Coronary artery (tissue), 2 donors: ENCODE results near the gene ZSWIM1.

ENCODE experiments used
- DNase-seq: peaks from one replicate; pipeline ENCODE4 v3.0.0-alpha.2; 2017; ENCODE audit warnings: low spot score
- H3K27ac ChIP-seq, 2 donors: fragments of 200-600 bp; sonication (generic); one replicate each; pipeline ENCODE4 v1.5.1; 2016 to 2019
- H3K4me3 ChIP-seq: fragments of 200-600 bp; sonication (generic); 2 replicates; pipeline ENCODE4 v1.5.1; 2016; ENCODE audit warnings: mild to moderate bottlenecking, moderate library complexity
- TF ChIP-seq, protein P1 (sequence below): fragments of 200-600 bp; sonication (generic); IDR thresholded peaks from one replicate; pipeline ENCODE4 v1.5.1; 2019; ENCODE audit warnings: antibody characterized with exemption

The ZSWIM1 gene

DNA sequence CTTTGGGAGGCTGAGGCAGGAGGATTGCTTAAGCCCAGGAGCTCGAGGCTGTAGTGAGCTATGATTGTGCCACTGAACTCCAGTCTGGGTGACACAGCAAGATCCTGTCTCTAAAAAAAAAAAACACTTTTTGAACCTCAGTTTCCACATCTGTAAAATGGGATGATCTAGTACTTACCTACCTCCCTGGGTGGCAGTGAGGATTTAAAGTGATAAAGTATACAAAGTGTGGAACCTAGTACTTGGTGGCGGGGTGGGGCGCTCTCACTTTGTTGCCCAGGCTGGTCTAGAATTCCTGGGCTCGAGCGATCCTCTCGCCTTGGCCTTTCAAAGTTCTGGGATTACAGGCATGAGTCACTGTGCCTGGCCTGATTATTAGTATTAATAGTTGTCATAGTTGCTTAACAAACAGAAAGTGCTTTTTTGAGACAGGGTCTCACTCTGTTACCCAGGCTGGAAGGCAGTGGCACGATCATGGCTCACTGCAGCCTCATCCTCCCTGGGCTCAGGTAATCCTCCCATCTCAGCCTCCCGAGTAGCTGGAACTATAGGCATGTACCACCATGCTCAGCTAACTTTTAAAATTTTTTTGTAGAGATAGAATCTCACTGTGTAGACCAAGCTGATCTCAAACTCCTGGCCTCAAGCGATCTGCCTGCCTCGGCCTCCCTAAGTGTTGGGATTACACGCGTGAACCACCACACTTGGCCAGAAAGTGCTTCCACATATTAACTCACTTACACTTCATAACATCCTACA, 37.9 kb downstream of the ZSWIM1 start:
- H3K4me3 ChIP-seq, result no peak overlapping the region
- peak overlapping the region; percentile 25 to 85 for H3K27ac ChIP-seq
- TF ChIP-seq, protein P1, sequence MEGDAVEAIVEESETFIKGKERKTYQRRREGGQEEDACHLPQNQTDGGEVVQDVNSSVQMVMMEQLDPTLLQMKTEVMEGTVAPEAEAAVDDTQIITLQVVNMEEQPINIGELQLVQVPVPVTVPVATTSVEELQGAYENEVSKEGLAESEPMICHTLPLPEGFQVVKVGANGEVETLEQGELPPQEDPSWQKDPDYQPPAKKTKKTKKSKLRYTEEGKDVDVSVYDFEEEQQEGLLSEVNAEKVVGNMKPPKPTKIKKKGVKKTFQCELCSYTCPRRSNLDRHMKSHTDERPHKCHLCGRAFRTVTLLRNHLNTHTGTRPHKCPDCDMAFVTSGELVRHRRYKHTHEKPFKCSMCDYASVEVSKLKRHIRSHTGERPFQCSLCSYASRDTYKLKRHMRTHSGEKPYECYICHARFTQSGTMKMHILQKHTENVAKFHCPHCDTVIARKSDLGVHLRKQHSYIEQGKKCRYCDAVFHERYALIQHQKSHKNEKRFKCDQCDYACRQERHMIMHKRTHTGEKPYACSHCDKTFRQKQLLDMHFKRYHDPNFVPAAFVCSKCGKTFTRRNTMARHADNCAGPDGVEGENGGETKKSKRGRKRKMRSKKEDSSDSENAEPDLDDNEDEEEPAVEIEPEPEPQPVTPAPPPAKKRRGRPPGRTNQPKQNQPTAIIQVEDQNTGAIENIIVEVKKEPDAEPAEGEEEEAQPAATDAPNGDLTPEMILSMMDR, result no peak
- DNase-seq, result no peak

DNA sequence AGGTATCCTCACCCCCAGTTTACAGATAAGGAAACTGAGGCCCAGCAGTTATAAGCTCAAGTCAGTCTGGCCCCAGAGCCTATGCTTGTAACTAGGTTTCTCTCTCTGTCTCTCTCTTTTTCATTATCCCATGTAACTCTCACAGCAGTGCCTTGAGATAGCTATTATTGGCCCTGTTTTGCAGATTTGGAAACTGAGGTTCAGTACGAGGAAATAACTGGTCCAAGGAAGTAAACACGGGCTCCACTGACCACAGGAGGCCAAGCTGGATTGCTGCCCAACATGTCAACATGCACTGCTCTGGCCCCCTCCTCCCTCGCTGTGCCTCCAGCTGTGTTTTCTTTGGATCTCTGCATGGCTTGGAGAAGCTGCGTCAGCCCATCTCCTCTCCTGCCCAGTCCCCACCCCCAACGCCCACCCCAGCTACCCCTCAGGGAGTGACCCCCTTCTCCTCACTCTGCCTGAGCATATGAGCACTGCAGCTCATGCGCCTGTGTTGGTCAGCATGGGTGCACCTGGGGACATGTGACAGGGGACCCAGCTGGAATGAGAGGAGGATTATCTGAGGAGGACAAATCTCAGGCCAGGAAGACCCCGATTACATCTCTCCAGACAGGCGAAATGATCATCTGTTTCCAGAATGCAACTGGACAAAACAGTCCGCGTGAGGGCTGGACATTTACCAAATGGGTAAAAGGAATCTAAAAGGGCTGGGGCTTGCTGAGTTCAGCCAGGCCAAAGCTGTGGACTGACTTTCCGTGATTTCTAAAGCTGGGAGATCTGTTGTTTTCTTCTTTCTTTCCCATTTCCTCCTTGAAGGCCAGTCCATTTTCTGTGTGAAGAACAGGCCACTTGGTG, 38.7 kb downstream of the ZSWIM1 start:
- Histone ChIP-seq H3K27ac (peak overlapping the region; percentile 25 to 85), H3K4me3 (peak overlapping the region; percentile 42)
- no peak for DNase-seq
- TF ChIP-seq, protein P1, result no peak

DNA sequence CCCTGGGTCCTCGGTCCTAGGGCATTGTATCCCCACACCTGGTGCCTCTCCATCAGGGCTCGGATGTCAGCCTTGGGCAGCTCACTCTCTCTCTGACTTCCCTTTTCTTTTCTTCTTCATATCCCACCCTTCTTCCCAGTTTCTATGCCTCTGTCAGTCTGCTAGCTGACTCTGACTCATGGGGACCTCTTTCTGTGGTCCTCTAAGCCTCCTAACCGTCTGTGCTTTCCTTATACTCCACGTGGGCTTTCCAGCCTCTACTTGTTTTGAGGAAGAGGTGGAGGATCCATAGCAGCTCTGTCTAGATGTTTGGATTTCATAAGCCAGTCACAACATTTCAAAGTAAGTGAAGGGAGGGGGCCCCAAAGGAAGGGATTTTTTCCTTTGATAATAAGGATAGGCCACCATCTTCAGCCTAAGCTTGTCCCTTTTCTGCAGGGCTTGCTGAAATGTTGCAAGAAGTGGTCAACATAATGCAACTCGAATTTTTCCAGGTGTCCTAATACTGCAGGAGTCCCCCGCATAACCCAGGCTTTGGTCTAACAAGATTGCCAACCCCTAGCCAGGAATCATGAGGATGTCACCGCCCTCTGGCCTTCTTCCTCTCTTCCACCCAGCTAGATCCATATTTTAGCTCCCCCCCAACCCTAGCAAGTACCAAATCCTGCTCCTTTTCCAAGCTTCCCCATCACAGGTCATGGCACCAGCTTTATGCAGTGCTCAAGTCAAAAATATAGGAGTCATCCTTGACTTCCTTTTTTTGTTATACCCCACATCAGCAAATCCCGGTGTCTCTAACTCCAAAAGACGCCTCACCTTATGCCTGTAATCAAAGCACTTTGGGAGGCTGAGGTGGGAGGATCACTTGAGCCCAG, 39.7 kb downstream of the ZSWIM1 start:
- Histone ChIP-seq H3K4me3 (no peak overlapping the region), H3K27ac (peak overlapping the region; percentile 24 to 85)
- no peak for DNase-seq
- TF ChIP-seq, protein P1, result no peak

DNA sequence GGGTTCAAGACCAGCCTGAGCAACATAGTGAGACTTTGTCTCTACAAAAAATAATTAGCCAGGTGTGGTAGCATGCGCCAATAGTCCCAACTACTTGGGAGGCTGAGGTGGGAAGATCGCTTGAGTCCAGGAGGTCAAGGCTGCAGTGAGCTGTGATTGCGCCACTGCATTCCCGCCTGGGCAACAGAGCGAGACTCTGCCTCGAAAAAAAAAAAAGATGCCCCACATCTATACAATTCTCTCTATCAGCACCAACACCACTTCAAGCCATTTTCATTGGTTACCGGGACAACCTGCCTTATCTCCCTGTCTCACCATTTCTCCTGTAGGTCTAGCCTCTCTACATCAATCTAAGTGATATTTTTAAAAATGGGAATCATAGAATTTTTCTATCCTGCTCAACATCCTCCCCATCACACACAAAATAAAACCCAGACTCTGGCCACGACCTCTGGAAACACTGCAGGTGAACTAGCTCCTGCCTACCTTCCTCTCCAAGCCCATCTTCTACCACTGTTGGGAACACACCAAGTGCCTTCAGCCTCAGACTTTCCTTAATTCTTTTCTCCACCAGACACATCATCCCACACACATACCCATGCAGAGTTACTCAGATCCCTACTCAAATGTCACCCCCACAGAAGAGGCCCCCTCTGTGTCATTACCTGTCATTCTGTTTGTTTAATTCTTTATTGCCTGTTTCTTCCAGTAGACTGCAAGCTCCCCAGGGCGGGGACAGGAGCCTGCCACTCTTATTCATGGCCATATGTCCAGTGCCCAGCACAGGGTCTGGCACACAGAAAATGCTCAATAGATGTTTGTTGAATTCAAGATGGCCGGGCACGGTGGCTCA, 40.5 kb downstream of the ZSWIM1 start:
- H3K4me3 ChIP-seq, result no peak overlapping the region
- peak overlapping the region in 1 of 2 donors; percentile 85 for H3K27ac ChIP-seq
- no peak for DNase-seq
- TF ChIP-seq, protein P1, result no peak

DNA sequence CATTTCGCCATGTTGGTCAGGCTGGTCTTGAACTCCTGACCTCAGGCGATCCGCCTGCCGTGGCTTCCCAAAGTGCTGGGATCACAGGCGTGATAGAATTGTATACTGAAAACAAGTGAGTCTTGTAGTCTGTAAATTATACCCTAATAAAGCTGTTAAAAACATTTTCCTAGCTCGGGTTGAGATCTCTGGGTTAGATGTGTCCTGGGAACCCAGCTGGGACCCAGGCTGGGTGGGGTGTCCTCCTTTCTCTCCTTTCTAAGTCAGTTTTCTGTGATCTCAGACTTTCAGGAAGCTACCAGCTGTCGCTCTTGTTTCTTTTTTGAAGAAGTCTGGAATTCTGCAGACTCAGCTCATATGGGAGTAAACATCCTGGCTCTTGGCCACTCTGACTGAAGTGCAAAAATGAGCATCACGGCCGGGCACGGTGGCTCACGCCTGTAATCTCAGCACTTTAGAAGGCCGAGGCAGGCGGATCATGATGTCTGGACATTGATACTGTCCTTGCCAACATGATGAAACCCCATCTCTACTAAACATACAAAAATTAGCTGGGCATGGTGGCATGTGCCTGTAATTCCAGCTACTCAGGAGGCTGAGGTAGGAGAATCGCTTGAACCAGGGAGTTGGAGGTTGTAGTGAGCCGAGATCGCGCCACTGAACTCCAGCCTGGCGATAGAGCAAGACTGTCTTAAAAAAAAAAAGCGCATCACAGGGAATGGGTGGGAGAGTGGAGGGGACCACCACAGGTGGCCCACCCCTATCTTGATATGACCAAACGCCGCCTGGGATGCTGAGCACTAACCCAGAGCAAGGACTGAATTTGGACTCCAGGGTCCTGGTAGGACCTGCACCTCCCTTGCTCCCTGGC, 43.6 kb downstream of the ZSWIM1 start:
- H3K4me3 ChIP-seq, result peak overlapping the region; percentile 40
- no peak for DNase-seq
- TF ChIP-seq, protein P1, result no peak
- H3K27ac ChIP-seq, result peak overlapping the region; percentile 21 to 84
